WI38 (cell line): ENCODE results near the gene NKX2-4.

Experiments
- H3K4me3 ChIP-seq: 2 replicates; pipeline ENCODE4 v1.5.1; 2011; ENCODE audit warnings: low read depth, mild to moderate bottlenecking, control low read depth, low read length
- TF ChIP-seq, protein P1 (sequence below): IDR thresholded peaks from 2 replicates; pipeline ENCODE4 v1.5.1; 2012; ENCODE audit warnings: low read depth, mild to moderate bottlenecking, control low read depth, low read length

The NKX2-4 gene

GRCh38 chr20:21397341-21398108 lies at the start of gene NKX2-4:
Gene NKX2-4 (minus strand): TSS chr20:21397526. CDS start chr20:21397399, 127 bp downstream.
- H3K4me3 ChIP-seq, result no peak within 1 kb of the TSS

GRCh38 chr20:21437816-21438215 lies 40.5 kb upstream of the NKX2-4 start:
- TF ChIP-seq, protein P1, sequence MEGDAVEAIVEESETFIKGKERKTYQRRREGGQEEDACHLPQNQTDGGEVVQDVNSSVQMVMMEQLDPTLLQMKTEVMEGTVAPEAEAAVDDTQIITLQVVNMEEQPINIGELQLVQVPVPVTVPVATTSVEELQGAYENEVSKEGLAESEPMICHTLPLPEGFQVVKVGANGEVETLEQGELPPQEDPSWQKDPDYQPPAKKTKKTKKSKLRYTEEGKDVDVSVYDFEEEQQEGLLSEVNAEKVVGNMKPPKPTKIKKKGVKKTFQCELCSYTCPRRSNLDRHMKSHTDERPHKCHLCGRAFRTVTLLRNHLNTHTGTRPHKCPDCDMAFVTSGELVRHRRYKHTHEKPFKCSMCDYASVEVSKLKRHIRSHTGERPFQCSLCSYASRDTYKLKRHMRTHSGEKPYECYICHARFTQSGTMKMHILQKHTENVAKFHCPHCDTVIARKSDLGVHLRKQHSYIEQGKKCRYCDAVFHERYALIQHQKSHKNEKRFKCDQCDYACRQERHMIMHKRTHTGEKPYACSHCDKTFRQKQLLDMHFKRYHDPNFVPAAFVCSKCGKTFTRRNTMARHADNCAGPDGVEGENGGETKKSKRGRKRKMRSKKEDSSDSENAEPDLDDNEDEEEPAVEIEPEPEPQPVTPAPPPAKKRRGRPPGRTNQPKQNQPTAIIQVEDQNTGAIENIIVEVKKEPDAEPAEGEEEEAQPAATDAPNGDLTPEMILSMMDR, result no peak

More at GRCh38 chr20:21397341-21398108, at the start of gene NKX2-4:
- TF ChIP-seq, protein P1, result no peak

DNA sequence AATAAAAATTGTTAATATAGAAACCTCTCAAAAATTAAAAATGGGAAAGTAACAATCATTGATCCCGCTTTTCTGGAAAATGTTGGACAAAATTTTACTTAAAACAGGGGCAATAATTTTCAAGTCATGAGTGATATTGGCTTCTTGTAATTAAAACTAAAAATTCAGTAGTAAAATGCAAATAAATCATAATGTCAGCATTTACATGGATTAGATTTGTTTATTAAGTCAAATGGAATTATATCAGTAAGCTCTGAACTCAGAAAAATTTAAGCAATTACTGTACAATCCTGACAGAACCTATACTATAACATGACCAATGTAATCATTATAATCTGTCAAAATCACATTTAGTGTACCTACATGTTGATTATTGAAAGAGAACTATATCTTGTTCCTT lies 39.9 kb upstream of the NKX2-4 start:
- H3K4me3 ChIP-seq, result no peak overlapping the region
- TF ChIP-seq, protein P1, result no peak

More at GRCh38 chr20:21437816-21438215, 40.5 kb upstream of the NKX2-4 start:
- no peak overlapping the region for H3K4me3 ChIP-seq

DNA sequence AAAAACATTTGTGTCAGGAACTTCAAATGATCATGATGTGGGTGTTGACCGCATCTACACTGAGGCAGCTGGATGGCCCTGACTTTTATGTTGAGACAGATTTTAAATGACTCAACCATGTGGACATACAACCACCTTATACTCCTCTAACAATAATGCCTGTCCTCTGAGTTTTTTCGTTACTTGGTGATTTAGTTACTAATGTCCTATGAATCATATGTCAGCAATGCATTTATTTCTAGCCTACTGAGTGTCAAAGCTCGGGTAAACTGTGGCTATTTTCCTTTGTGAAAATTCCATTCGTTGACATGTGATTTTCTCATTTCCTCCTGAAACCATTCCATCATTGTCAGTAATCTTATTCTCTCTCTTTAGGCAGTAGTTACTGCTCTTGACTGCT lies 38.9 kb upstream of the NKX2-4 start:
- TF ChIP-seq, protein P1, result no peak
- no peak overlapping the region for H3K4me3 ChIP-seq

GRCh38 chr20:21435576-21435975 lies 38.2 kb upstream of the NKX2-4 start:
- TF ChIP-seq, protein P1, result no peak
- no peak overlapping the region for H3K4me3 ChIP-seq

DNA sequence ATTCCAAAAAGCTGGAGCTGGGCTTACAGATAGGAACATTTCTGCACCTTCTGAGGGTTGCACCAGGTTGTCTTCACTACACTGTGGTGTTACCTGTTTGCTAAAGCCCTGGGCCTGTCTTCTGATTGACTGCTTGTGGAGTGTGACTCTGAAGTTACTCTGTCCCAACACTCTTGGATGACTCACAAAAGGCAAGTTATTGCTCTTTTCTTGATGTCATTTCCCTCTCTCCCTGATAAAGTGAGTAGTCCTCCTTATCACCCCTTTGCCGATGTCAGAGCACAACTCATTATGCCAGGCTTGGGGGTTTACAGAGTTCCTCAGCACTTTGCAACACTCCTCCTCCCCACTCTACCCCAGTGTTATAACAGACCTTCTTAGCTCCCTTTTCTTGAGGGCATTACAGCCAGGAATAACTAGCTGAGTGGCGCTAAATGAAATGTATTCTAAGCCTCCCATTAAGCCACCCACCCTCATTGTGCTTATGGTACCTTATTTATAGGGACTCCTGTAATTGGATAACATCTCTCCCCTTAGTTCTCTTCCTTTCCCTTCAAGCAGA lies 36.1 kb upstream of the NKX2-4 start:
- TF ChIP-seq, protein P1, result no peak
- no peak overlapping the region for H3K4me3 ChIP-seq

DNA sequence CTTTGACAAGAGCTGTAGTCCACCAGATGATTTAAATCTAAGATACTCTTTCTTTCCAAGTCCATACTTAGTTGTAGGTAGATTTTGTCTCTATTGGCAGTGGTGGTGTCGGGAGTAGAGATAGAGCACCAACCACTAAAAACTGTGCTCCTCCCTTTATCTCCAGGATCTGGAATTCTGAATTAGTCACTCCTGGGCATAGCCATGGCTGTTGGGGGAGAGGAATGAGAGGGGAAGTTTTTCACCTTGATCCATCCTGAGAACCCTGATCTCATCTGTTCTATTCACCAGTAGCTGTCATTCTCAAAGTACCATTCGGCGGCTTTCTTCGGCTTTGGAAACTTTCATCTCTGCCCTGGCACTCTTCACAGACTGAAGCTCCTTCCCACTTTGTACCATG lies 35.6 kb upstream of the NKX2-4 start:
- H3K4me3 ChIP-seq, result no peak overlapping the region
- TF ChIP-seq, protein P1, result no peak
